Transverse colon (tissue), 4 donors: ENCODE measurements around the gene MATN1. TPM values are rescaled to one million over a fixed set of nuclear protein-coding genes. Genes with fewer than 3 reads are reported as not detected.

ENCODE experiments used
- DNase-seq: peaks from one replicate; pipeline ENCODE4 v3.0.0-alpha.2; 2019
- H3K27ac ChIP-seq, 4 donors: fragments of 200-600 bp; sonication (generic); 2 replicates each; pipeline ENCODE4 v1.5.1; 2016 to 2018; ENCODE audit warnings: inconsistent platforms in 4 of 4
- H3K27me3 ChIP-seq: fragments of 200-600 bp; sonication (generic); 2 replicates; pipeline ENCODE4 v1.5.1; 2017; ENCODE audit warnings: inconsistent platforms
- H3K36me3 ChIP-seq, 4 donors: fragments of 200-600 bp; sonication (generic); 2 replicates each; pipeline ENCODE4 v1.5.1; 2017 to 2019; ENCODE audit warnings: inconsistent platforms in 4 of 4
- H3K4me1 ChIP-seq, 4 donors: fragments of 200-600 bp; sonication (generic); 2 replicates each; pipeline ENCODE4 v1.5.1; 2017 to 2020; ENCODE audit warnings: inconsistent platforms in 4 of 4
- H3K4me3 ChIP-seq, 4 donors: fragments of 200-600 bp; sonication (generic); 1 replicate in 1 of 4; 2 replicates in 3 of 4; pipeline versions ENCODE4 v1.5.1 to v1.6.1; 2017 to 2019; ENCODE audit warnings: inconsistent platforms in 4 of 4
- H3K9me3 ChIP-seq, 2 donors: fragments of 200-600 bp; sonication (generic); 2 replicates each; pipeline ENCODE4 v1.5.1; 2017 to 2019; ENCODE audit warnings: inconsistent platforms in 2 of 2
- EP300 ChIP-seq: sonication (generic); formaldehyde crosslinking; IDR thresholded peaks from one replicate; pipeline ENCODE4 v1.6.1; 2017; ENCODE audit warnings: antibody characterized with exemption, low read depth
- POLR2A ChIP-seq: fragments of 450-650 bp; IDR thresholded peaks from one replicate; pipeline ENCODE4 v1.6.1; 2016; ENCODE audit warnings: antibody characterized with exemption, mild to moderate bottlenecking, moderate library complexity
- POLR2AphosphoS5 ChIP-seq, 3 donors: sonication (generic); formaldehyde crosslinking; IDR thresholded peaks; one replicate each; pipeline ENCODE4 v1.6.1; 2016; ENCODE audit warnings: antibody characterized with exemption in 3 of 3
- WGBS, 2 donors: methylation state at CpG; one replicate each; pipeline ENCODE4 v1.1.5; 2018; ENCODE audit warnings: low coverage in 1 of 2; 5-methylcytosine and 5-hydroxymethylcytosine counted together
- in situ Hi-C, 4 donors: fragments of 200-750 bp; cut with MboI; loops; one replicate each; pipeline versions ENCODE4 v1.15.0 to v1.15.1; 2017; ENCODE audit warnings: low sequenced_read_pairs in 3 of 4, low pct_ligation_motif_present in 1 of 4, low pct_unique_long_range_greater_than_20kb in 1 of 4
- intact Hi-C: fragments of 100-400 bp; cut with DNase I; formaldehyde crosslinking; loops from one replicate; pipeline ENCODE4 v1.15.1; 2023; ENCODE audit warnings: low total_unique reads
- total RNA-seq, 4 donors: library from RNA; depleted of rRNA; stranded (reverse); fragments of >200 nt; gene quantifications; one replicate each; pipeline ENCODE4 v1.1.0, GENCODE V29; 2016
- TF ChIP-seq, protein P1 (sequence below), 5 experiments: fragments of 200-600 bp in 3 of 5; fragments of 450-650 bp in 2 of 5; sonication (generic) in 3 of 5; IDR thresholded peaks; 1 replicate in 2 of 5; 2 replicates in 3 of 5; pipeline ENCODE4 v1.5.1; 2016 to 2017; ENCODE audit warnings: antibody characterized with exemption in 5 of 5, inconsistent platforms in 3 of 5, mild to moderate bottlenecking in 2 of 5, moderate library complexity in 1 of 5

MATN1 gene
- total RNA-seq, 4 donors from 2014 or later: not detected

DNA sequence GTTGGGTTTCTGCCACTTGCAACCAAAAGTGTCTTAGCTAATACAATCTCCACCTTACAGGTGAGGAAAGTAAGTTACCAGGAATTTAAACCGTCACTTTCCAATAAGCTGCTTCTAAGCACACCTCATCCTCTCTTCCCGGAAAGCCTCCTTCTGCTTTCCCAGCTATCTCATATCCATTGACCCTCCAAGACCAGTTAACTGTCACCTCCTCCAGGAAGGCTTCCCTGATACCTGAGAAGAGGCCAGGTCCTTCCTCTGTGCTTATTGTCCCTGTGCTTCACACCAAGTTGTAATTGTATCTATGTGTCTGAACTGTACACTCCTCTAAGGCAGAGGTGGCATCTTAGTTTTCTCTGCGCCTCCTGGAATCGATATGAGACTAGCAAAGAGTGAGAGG, 11.2 kb upstream of the MATN1 start:
- no peaks in the 10 kb centered on the region for H3K4me1 ChIP-seq
- no peak for TF ChIP-seq POLR2A
- TF ChIP-seq POLR2AphosphoS5 (IDR thresholded peaks at IDR 0.05): no peak
- TF ChIP-seq EP300: no peak
- TF ChIP-seq, protein P1, sequence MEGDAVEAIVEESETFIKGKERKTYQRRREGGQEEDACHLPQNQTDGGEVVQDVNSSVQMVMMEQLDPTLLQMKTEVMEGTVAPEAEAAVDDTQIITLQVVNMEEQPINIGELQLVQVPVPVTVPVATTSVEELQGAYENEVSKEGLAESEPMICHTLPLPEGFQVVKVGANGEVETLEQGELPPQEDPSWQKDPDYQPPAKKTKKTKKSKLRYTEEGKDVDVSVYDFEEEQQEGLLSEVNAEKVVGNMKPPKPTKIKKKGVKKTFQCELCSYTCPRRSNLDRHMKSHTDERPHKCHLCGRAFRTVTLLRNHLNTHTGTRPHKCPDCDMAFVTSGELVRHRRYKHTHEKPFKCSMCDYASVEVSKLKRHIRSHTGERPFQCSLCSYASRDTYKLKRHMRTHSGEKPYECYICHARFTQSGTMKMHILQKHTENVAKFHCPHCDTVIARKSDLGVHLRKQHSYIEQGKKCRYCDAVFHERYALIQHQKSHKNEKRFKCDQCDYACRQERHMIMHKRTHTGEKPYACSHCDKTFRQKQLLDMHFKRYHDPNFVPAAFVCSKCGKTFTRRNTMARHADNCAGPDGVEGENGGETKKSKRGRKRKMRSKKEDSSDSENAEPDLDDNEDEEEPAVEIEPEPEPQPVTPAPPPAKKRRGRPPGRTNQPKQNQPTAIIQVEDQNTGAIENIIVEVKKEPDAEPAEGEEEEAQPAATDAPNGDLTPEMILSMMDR (IDR thresholded peaks at IDR 0.05): no peak
- DNase-seq: no peak
- in situ Hi-C loops (no loop called here), intact Hi-C loops (no loop called here)
- H3K27ac ChIP-seq: no peak overlapping the region
- 95 to 96% methylated on average over 3 to 4 of the region's 4 CpGs for WGBS, 2 donors
- H3K9me3 ChIP-seq: no peaks in the 10 kb centered on the region
- H3K4me3 ChIP-seq: no peak overlapping the region
- no peaks in the 10 kb centered on the region for H3K36me3 ChIP-seq
- H3K27me3 ChIP-seq: no peaks in the 10 kb centered on the region

DNA sequence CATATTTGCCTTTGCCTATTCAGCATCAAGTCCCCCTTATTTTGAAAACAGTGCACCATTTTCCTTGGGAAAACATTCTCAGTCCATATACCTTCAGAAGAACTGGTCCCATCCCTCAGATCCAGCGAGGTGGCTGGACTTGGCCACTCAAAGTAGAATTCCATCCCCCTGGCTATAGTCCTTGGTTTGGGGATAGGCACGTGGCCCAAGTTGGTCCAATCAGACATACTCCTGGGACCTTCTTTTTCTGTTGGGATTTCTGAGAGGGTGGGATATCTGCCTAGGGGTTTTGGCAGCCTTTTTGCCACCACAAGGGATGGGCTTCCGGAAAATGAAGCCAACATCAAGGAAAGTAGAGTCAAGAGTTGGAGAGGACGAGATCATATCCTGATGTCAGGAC, 10.7 kb upstream of the MATN1 start:
- H3K36me3 ChIP-seq: no peaks in the 10 kb centered on the region
- no peaks in the 10 kb centered on the region for H3K9me3 ChIP-seq
- no peak overlapping the region for H3K27ac ChIP-seq
- intact Hi-C loops: no loop called here
- no peak for DNase-seq
- no peaks in the 10 kb centered on the region for H3K27me3 ChIP-seq
- H3K4me1 ChIP-seq: no peaks in the 10 kb centered on the region
- TF ChIP-seq POLR2A (no peak), EP300 (no peak), POLR2AphosphoS5 (IDR thresholded peaks at IDR 0.05) (no peak)
- TF ChIP-seq, protein P1 (IDR thresholded peaks at IDR 0.05): no peak
- 90% methylated on average over 4 of the region's 4 CpGs; no CpG with 5 or more reads in 1 of the 2 donors for WGBS, 2 donors
- in situ Hi-C loops: no loop called here
- no peak overlapping the region for H3K4me3 ChIP-seq

DNA sequence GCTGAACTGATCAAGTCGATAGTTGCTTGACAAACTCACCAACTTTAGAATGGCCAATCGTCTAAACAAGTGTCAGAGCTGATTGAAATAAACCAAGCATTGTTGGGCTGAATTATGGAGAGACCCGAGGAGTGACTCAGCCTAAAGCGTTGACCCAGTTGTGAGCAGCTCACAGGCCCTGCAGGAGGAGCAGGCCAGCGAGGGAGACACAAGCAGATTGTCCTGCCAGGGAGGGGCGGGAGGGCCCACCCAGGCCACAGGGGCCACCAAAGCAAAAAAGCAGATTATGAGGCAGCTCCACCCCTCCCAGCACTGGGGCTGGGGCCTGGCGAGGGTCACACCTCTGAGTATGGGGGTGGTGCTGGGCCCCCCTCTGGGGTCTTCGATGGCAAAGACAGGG, 10.1 kb upstream of the MATN1 start:
- no peak for DNase-seq
- H3K27me3 ChIP-seq: no peaks in the 10 kb centered on the region
- H3K27ac ChIP-seq: no peak overlapping the region
- TF ChIP-seq, protein P1 (IDR thresholded peaks at IDR 0.05): no peak
- TF ChIP-seq POLR2A (no peak), POLR2AphosphoS5 (IDR thresholded peaks at IDR 0.05) (no peak), EP300 (no peak)
- no peaks in the 10 kb centered on the region for H3K4me1 ChIP-seq
- WGBS, 2 donors: 78 to 89% methylated on average over 4 to 8 of the region's 8 CpGs
- H3K36me3 ChIP-seq: no peaks in the 10 kb centered on the region
- in situ Hi-C loops: no loop called here
- no peak overlapping the region for H3K4me3 ChIP-seq
- intact Hi-C loops: no loop called here
- H3K9me3 ChIP-seq: no peaks in the 10 kb centered on the region

DNA sequence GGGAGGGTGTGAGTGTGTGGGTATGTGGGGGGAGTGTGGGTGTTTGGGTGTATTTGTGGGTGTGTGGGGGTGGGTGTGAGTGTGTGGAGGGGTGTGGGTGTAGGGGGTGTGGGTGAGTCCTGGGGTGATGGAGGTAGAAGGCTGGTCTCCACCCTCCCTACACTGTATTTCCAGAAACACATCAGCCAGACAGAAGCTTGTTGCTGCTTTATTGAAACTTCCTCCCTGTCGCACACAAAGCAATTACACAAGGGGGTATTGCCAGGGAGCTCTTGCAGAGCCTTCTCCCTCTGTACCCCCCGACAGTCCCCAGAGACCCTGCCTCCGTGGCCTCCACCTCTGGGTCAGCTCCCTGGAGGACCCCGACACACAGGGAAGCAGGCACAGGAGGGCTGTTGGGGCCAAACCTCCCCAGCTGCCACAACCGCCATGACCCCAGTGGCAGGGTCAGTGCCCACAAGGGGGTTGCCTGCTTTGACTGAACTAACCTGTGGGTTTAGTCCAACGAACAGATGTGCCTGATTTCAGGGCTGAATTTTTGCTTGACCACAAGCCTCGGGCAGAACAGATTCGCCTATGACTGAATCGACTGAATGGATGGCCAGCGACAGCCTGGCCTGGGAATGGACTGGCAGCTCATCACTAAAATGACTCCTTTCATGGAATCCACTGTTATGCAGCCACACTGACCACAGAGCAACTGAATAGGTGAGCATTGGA, 9.1 kb upstream of the MATN1 start:
- Histone ChIP-seq H3K9me3 (no peaks in the 10 kb centered on the region), H3K36me3 (no peaks in the 10 kb centered on the region), H3K4me1 (no peaks in the 10 kb centered on the region), H3K4me3 (no peak overlapping the region), H3K27me3 (no peaks in the 10 kb centered on the region), H3K27ac (no peak overlapping the region)
- 71% methylated on average over 10 of the region's 10 CpGs; no CpG with 5 or more reads in 1 of the 2 donors for WGBS, 2 donors
- TF ChIP-seq POLR2A (no peak), EP300 (no peak), POLR2AphosphoS5 (IDR thresholded peaks at IDR 0.05) (no peak)
- TF ChIP-seq, protein P1 (IDR thresholded peaks at IDR 0.05): no peak
- no peak for DNase-seq
- intact Hi-C loops (no loop called here), in situ Hi-C loops (no loop called here)
